ENCODE results near the gene POLR3GL. TPM values are rescaled to one million over a fixed set of nuclear protein-coding genes. Genes with fewer than 3 reads are reported as not detected.
A peak's percentile ranks its signal among the peaks of the same experiment; 100 is the strongest.

Gene POLR3GL
- total RNA-seq, 2 experiments from 2014 or later: 32.6 to 34.9 TPM

GRCh38 chr1:145956361-145956760, 8.1 kb upstream of the POLR3GL start:
- DNase-seq: no peak
- POLR2A ChIA-PET: interaction anchor here (2.1 to 4.3 kb wide), 2 partner anchors 10 to 29 kb away, joined by 4 to 61 read pairs; partner anchors contain the start of gene RBM8A
- ATAC-seq (ENCODE audit: low read depth): no peak
- peak overlapping the region; percentile 94 for H3K27ac Mint-ChIP-seq
- H3K27me3 Mint-ChIP-seq: no peaks in the 10 kb centered on the region
- peaks cover 67% of the 10 kb centered on the region for H3K4me1 Mint-ChIP-seq
- peak overlapping the region; percentile 99 for H3K4me3 Mint-ChIP-seq
- H3K36me3 Mint-ChIP-seq: peaks cover 22% of the 10 kb centered on the region
- no peaks in the 10 kb centered on the region for H3K9me3 Mint-ChIP-seq

DNA sequence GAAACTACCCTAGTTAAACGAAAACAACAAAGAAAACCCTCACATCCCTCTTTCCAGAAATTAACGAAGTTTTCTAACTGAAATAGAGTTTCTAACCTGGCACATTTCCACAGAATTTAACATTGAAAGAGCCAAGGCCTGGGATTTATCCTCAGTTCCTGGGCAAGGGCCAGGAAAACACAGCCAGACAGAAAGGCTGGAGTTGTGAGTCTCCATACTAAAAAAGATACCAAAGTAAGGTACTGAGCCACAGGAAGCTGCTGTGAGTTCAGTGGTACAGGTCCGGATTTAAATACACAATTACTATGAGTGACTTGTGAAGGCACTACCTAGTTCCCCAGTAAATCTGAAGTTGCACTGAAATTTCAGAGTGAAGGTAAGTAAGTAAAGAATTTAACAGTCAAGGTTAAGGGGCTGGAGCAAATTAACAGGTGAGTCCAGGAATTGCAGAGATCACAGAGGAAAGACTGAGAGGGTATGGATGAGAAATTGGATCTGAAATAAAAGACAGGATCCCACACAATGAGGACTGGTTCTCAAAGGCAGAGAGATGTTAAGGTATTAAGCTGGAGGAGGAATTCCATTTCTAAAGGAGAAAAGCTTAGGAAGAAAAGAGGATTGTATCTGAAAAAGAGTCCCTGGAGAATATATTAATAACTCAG, 7.6 kb upstream of the POLR3GL start:
- POLR2A ChIA-PET: interaction anchor here (0.6 to 4.3 kb wide), 10 partner anchors 10 to 100 kb away, joined by 3 to 61 read pairs (median 5); partner anchors contain the start of genes RBM8A and TXNIP
- Mint-ChIP-seq H3K27ac (peak overlapping the region; percentile 94), H3K4me3 (peak overlapping the region; percentile 99)

GRCh38 chr1:145957443-145958319, 6.8 kb upstream of the POLR3GL start, which contains the start of gene LIX1L:
Gene LIX1L (minus strand): TSS chr1:145958017. CDS start chr1:145957927, 90 bp downstream.
- H3K9me3 Mint-ChIP-seq: no peaks in the 10 kb centered on the region
- H3K27ac Mint-ChIP-seq: peak within 1 kb of the TSS; percentile 94
- peaks cover 14% of the 10 kb centered on the region for H3K36me3 Mint-ChIP-seq
- peak; percentile 90 for ATAC-seq (ENCODE audit: low read depth)
- H3K4me1 Mint-ChIP-seq: peaks cover 66% of the 10 kb centered on the region
- POLR2A ChIA-PET: interaction anchor here (0.6 to 4.3 kb wide), 19 partner anchors 9 to 112 kb away, joined by 3 to 61 read pairs (median 5); partner anchors contain the start of genes NUDT17, PEX11B, RBM8A and TXNIP
- H3K4me3 Mint-ChIP-seq: peak within 1 kb of the TSS; percentile 99
- no peaks in the 10 kb centered on the region for H3K27me3 Mint-ChIP-seq
- peak; percentile 89 for DNase-seq

More for the DNA sequence above, 7.6 kb upstream of the POLR3GL start:
- H3K4me1 Mint-ChIP-seq: peaks cover 66% of the 10 kb centered on the region
- peaks cover 18% of the 10 kb centered on the region for H3K36me3 Mint-ChIP-seq
- H3K9me3 Mint-ChIP-seq: no peaks in the 10 kb centered on the region
- DNase-seq (no peak), ATAC-seq (ENCODE audit: low read depth) (no peak)
- no peaks in the 10 kb centered on the region for H3K27me3 Mint-ChIP-seq

DNA sequence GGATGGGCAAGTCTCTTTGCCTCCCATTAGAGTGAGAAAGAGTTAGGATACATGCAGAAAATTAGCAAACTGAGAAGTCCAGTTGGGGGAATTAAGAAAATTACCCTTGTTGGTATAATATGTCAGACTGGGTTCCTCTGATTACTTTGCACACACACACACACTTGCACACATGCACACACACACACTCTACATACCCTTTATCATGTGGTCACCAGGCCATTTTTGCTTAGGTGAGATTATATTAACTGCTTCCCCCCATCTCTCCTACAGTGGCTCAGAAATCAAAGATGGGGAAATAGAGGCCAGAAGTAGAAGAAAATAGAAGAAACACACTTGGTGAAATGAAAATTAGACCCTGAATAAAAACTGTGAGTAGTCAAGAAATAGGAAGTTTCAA, 5.8 kb upstream of the POLR3GL start:
- DNase-seq (no peak), ATAC-seq (ENCODE audit: low read depth) (no peak)
- peaks cover 10% of the 10 kb centered on the region for H3K36me3 Mint-ChIP-seq
- H3K4me3 Mint-ChIP-seq: peak overlapping the region; percentile 84
- H3K27me3 Mint-ChIP-seq: no peaks in the 10 kb centered on the region
- H3K4me1 Mint-ChIP-seq: peaks cover 74% of the 10 kb centered on the region
- POLR2A ChIA-PET: interaction anchor here (1.0 to 4.3 kb wide), 8 partner anchors 25 to 113 kb away, joined by 5 to 61 read pairs (median 12); partner anchors contain the start of genes NUDT17, PEX11B, RBM8A and TXNIP
- peak overlapping the region; percentile 73 for H3K27ac Mint-ChIP-seq
- no peaks in the 10 kb centered on the region for H3K9me3 Mint-ChIP-seq

GRCh38 chr1:145959333-145959732, 5.2 kb upstream of the POLR3GL start:
- POLR2A ChIA-PET: interaction anchor here (1.6 to 6.8 kb wide), 4 partner anchors 32 to 37 kb away, joined by 9 to 61 read pairs (median 39); partner anchors contain the start of genes RBM8A and TXNIP
- no peak for DNase-seq
- H3K4me1 Mint-ChIP-seq: peaks cover 75% of the 10 kb centered on the region
- H3K36me3 Mint-ChIP-seq: peaks cover 5% of the 10 kb centered on the region
- H3K27me3 Mint-ChIP-seq: no peaks in the 10 kb centered on the region
- no peaks in the 10 kb centered on the region for H3K9me3 Mint-ChIP-seq
- ATAC-seq (ENCODE audit: low read depth): no peak
- peak overlapping the region; percentile 62 for H3K27ac Mint-ChIP-seq
- H3K4me3 Mint-ChIP-seq: peak overlapping the region; percentile 17

- H3K27me3 Mint-ChIP-seq: no peaks in the 10 kb centered on the region
- no peak for DNase-seq
- peaks cover 69% of the 10 kb centered on the region for H3K4me1 Mint-ChIP-seq
- peaks cover 4% of the 10 kb centered on the region for H3K36me3 Mint-ChIP-seq
- H3K4me3 Mint-ChIP-seq: peak overlapping the region; percentile 86
- no peak for ATAC-seq (ENCODE audit: low read depth)
- no peak overlapping the region for H3K27ac Mint-ChIP-seq
- POLR2A ChIA-PET: interaction anchor here (0.6 to 6.8 kb wide), 5 partner anchors 33 to 136 kb away, joined by 3 to 59 read pairs (median 5); partner anchors contain the start of genes PIAS3, POLR3C, RBM8A and RNF115
- no peaks in the 10 kb centered on the region for H3K9me3 Mint-ChIP-seq
These were observed 4.5 kb upstream of the POLR3GL start for GRCh38 chr1:145959957-145960467.

DNA sequence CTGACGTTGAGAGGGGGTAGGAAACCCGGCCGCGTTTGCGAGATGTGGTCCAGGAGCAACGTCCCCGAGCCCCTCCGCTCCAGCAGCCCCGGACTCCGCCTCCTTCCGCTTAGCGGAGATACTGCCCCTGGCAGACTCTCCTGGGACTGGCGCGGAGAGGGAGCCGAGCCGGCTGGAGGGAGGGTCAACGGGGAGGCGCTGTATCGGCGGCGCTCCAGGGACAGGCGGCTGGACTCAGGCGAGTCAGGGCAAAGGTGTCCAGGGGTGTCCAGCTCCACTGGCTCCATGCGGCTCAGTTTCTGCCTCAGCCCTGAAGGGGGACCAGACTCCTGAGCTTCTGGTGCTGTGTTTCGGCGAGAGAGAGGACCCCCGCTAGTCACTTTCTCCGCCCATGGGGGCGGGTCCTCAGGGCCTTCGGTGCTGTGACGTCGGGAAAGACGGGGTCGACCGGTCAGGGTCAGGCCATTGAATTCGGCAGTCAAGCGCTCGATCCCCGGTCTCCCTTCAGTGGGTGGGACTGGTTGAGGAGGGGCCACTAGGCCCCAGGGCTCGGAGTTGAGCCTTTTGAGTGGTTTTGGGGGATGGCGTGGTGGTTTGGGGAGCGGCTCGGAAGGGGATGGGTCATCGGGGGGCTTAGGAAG, 3.9 kb upstream of the POLR3GL start:
- POLR2A ChIA-PET: interaction anchor here (0.6 to 6.8 kb wide), 6 partner anchors 33 to 137 kb away, joined by 3 to 59 read pairs (median 6); partner anchors contain the start of genes PEX11B, PIAS3, POLR3C and RBM8A
- Mint-ChIP-seq H3K4me3 (peak overlapping the region; percentile 86), H3K27me3 (no peaks in the 10 kb centered on the region), H3K36me3 (no peaks in the 10 kb centered on the region), H3K27ac (peak overlapping the region; percentile 83), H3K4me1 (peaks cover 65% of the 10 kb centered on the region), H3K9me3 (no peaks in the 10 kb centered on the region)
- ATAC-seq (ENCODE audit: low read depth) (no peak), DNase-seq (peak; percentile 66)

DNA sequence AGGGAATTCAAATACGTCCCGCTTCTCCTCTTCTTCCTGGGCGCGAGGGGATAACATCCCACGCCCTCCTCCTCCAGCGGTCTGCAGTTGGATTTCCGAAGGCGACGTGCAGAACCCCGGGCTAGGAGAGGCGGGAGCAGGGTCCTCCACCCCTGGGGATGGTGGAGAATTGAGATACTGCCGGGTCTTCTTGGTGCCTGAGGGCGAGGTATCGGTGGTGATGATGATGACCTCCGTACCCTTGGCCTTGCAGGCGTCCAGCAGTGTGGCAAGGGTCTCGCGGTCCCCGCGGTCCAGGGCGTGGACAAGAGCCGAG, 3.4 kb upstream of the POLR3GL start:
- no peak for ATAC-seq (ENCODE audit: low read depth)
- Mint-ChIP-seq H3K27ac (peak overlapping the region; percentile 83), H3K4me3 (peak overlapping the region; percentile 86), H3K36me3 (no peaks in the 10 kb centered on the region), H3K9me3 (no peaks in the 10 kb centered on the region), H3K27me3 (no peaks in the 10 kb centered on the region), H3K4me1 (peaks cover 60% of the 10 kb centered on the region)
- POLR2A ChIA-PET: interaction anchor here (1.1 to 6.8 kb wide), 6 partner anchors 34 to 137 kb away, joined by 4 to 76 read pairs (median 8); partner anchors contain the start of genes PEX11B, PIAS3, POLR3C and RBM8A
- no peak for DNase-seq

- peak; percentile 68 for DNase-seq
These were observed 2.9 kb upstream of the POLR3GL start for GRCh38 chr1:145961425-145962156.

DNA sequence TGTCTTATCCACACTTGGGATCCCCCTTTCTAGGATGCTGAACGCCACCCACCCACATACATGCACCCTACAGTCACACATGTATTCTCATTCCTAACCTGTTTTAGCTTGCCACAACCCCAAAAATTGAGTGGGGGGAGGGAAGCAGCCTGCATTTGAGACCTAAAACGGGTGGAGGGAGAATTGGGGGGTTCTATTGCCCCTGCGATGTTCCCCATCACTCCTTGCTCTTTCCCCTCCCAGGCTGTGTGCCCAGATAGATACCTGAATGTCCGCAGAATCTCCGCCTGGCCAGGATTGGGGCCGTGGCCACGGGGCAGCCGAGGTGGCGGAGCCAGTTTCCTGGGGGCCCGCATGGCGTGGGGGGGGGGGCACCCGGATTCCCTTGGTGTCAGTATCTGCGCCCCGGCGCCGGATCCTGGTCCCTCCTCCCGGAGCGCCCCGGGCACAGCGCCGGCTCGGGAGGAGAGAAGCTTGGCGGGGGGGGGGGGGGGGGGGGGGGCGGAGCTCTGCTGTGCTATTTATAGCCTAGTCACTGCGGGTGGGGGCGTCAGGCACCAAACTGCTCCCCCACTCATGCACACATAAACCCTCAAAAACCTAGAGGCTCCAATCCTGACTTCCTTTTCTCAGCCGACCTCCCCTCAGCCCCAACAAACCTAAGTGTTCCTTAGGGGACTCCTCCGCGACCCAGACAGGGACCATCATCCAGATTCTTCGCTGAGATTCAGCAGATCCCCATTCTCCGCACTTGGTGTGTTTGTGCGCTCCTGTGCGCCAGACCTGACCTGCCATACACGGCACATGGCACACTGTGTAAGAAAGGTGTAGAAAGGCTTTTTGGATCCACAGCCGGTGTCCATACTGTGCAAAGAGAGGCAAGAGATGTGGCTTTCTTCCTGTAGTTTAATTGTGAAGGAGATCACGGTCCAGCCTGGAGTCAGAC, 2.1 kb upstream of the POLR3GL start:
- H3K36me3 Mint-ChIP-seq: peaks cover 7% of the 10 kb centered on the region
- DNase-seq: peak; percentile 54
- ATAC-seq (ENCODE audit: low read depth): no peak
- H3K9me3 Mint-ChIP-seq: no peaks in the 10 kb centered on the region
- POLR2A ChIA-PET: interaction anchor here (0.7 to 6.8 kb wide), 8 partner anchors 16 to 117 kb away, joined by 3 to 76 read pairs (median 15); partner anchors contain the start of genes NUDT17, PEX11B, PIAS3 and RBM8A
- peak overlapping the region; percentile 94 for H3K4me3 Mint-ChIP-seq
- H3K4me1 Mint-ChIP-seq: peaks cover 49% of the 10 kb centered on the region
- H3K27ac Mint-ChIP-seq: peak overlapping the region; percentile 78
- no peaks in the 10 kb centered on the region for H3K27me3 Mint-ChIP-seq

More at GRCh38 chr1:145961425-145962156, 2.9 kb upstream of the POLR3GL start:
- Mint-ChIP-seq H3K27ac (peak overlapping the region; percentile 78), H3K4me3 (peak overlapping the region; percentile 86), H3K9me3 (no peaks in the 10 kb centered on the region), H3K27me3 (no peaks in the 10 kb centered on the region), H3K36me3 (no peaks in the 10 kb centered on the region), H3K4me1 (peaks cover 56% of the 10 kb centered on the region)
- POLR2A ChIA-PET: interaction anchor here (1.0 to 6.8 kb wide), 5 partner anchors 34 to 138 kb away, joined by 3 to 76 read pairs (median 6); partner anchors contain the start of genes NUDT17, PEX11B, POLR3C and RBM8A
- no peak for ATAC-seq (ENCODE audit: low read depth)

All from activated naive CD8-positive, alpha-beta T cell treated with anti-CD3 and anti-CD28 coated beads, Interleukin-2, amount 10 ng/mL, durations not matched to agents 7 days and 5 days (primary cell).